Measurements from ENCODE around the gene DNAJC1. TPM values are rescaled to one million over a fixed set of nuclear protein-coding genes. Genes with fewer than 3 reads are reported as not detected.
"Not testable (repeated sequence)": the region's sequence is repeated elsewhere in the genome, so short reads cannot be mapped to it uniquely, and the experiment has no call there.

DNAJC1 gene
- total and polyA plus RNA-seq, 10 of the 15 experiments (the other 5 are each of a cell fraction or from before 2014, with no cell fraction given): 2.5 to 39.3 (median 20.4) TPM

GRCh38 chr10:22034333-22034732 is 30.8 kb upstream of the DNAJC1 start:
- Histone ChIP-seq H3K36me3 (ENCODE audit: control insufficient read depth in 2 of 2, insufficient read depth in 2 of 2, low read length in 1 of 2) (no peaks in the 10 kb centered on the region), H2AFZ (ENCODE audit: control insufficient read depth, low read depth, low read length) (no peak overlapping the region), H3K4me2 (ENCODE audit: control insufficient read depth, insufficient read depth) (no peak overlapping the region), H3K27me3 (replicated peaks in 1 of 2; ENCODE audit: control insufficient read depth in 2 of 2, insufficient read depth in 2 of 2, low read length in 1 of 2) (no peaks in the 10 kb centered on the region), H3K4me1 (ENCODE audit: control insufficient read depth, insufficient read depth, low read length) (no peaks in the 10 kb centered on the region), H3K9ac (ENCODE audit: control insufficient read depth, insufficient read depth, low read length) (no peak overlapping the region), H4K20me1 (ENCODE audit: control insufficient read depth, insufficient read depth) (no peaks in the 10 kb centered on the region), H3K9me3 (replicated peaks; ENCODE audit: control insufficient read depth, insufficient read depth, low read length) (no peaks in the 10 kb centered on the region), H3K27ac (ENCODE audit: control insufficient read depth, insufficient read depth) (no peak overlapping the region), H3K79me2 (ENCODE audit: control insufficient read depth, insufficient read depth, low read length) (no peaks in the 10 kb centered on the region), H3K4me3 (no peak overlapping the region)
- no peak for TF ChIP-seq KDM1A (IDR thresholded peaks at IDR 0.05; ENCODE audit: borderline replicate concordance)
- TF ChIP-seq STAT3 (IDR thresholded peaks at IDR 0.05; ENCODE audit: low read depth, low read length): no peak
- in situ Hi-C loops (cut with MboI): no loop called here
- POLR2A ChIA-PET: no interaction called here
- no peak for DNase-seq (ENCODE audit: low read depth, low spot score)
- BruUV-seq (replicated peaks): no TSS peak
- ATAC-seq: no peak
- WGBS (ENCODE audit: insufficient coverage, insufficient replicate concordance, low lambda C conversion rate, missing lambda C conversion rate): 27% methylated on average over 3 of the region's 3 CpGs
- SMC1A ChIA-PET (ENCODE audit: uncharacterized antibody, unreplicated experiment): interaction anchor here (0.8 to 1.1 kb wide), 3 partner anchors 11 to 396 kb away, joined by 3 read pairs; no protein-coding TSS in a partner anchor
- RAD21 ChIA-PET (ENCODE audit: unreplicated experiment): no interaction called here
- CTCF ChIA-PET: no interaction called here
- intact Hi-C loops (cut with micrococcal nuclease; ENCODE audit: unreplicated experiment): no loop called here
- no peak for FAIRE-seq

- RAD21 ChIA-PET (ENCODE audit: unreplicated experiment); H3K4me1 ChIP-seq (ENCODE audit: control insufficient read depth, insufficient read depth, low read length); DNase-seq (ENCODE audit: low read depth, low spot score); CTCF ChIA-PET; ATAC-seq; H3K79me2 ChIP-seq (ENCODE audit: control insufficient read depth, insufficient read depth, low read length); H3K36me3 ChIP-seq (ENCODE audit: control insufficient read depth in 2 of 2, insufficient read depth in 2 of 2, low read length in 1 of 2); SMC1A ChIA-PET (ENCODE audit: uncharacterized antibody, unreplicated experiment); H3K27me3 ChIP-seq (replicated peaks in 1 of 2; ENCODE audit: control insufficient read depth in 2 of 2, insufficient read depth in 2 of 2, low read length in 1 of 2); H4K20me1 ChIP-seq (ENCODE audit: control insufficient read depth, insufficient read depth); POLR2A ChIA-PET; H3K9ac ChIP-seq (ENCODE audit: control insufficient read depth, insufficient read depth, low read length); BruUV-seq (replicated peaks); H3K4me2 ChIP-seq (ENCODE audit: control insufficient read depth, insufficient read depth); H3K9me3 ChIP-seq (replicated peaks; ENCODE audit: control insufficient read depth, insufficient read depth, low read length); FAIRE-seq; H2AFZ ChIP-seq (ENCODE audit: control insufficient read depth, low read depth, low read length); H3K4me3 ChIP-seq; in situ Hi-C loops (cut with MboI); intact Hi-C loops (cut with micrococcal nuclease; ENCODE audit: unreplicated experiment); H3K27ac ChIP-seq (ENCODE audit: control insufficient read depth, insufficient read depth): not testable (repeated sequence)
- 12% methylated on average over 3 of the region's 3 CpGs for WGBS (ENCODE audit: insufficient coverage, insufficient replicate concordance, low lambda C conversion rate, missing lambda C conversion rate)
These were observed 28.7 kb upstream of the DNAJC1 start for GRCh38 chr10:22032268-22032667.

All from GM12878 (cell line).